RPMI7951 (cell line): ENCODE data around the gene ZDHHC14. TPM values are rescaled to one million over a fixed set of nuclear protein-coding genes. Genes with fewer than 3 reads are reported as not detected.
"Not testable (repeated sequence)": the region's sequence is repeated elsewhere in the genome, so short reads cannot be mapped to it uniquely, and the experiment has no call there.

Source experiments
- DNase-seq: peaks from one replicate; pipeline ENCODE4 v3.0.0-alpha.2; 2012; ENCODE audit warnings: low read depth
- total RNA-seq: library from RNA; depleted of rRNA; stranded (reverse); fragments of >200 nt; shearing (Covaris generic); gene quantifications from 2 replicates; pipeline ENCODE4 v1.2.3, GENCODE V29; 2014

ZDHHC14 gene
- total RNA-seq, 1 experiment from 2014 or later, result 1.8 TPM

GRCh38 chr6:157551041-157551832 lies 170.2 kb downstream of the ZDHHC14 start:
- no peak for DNase-seq

GRCh38 chr6:157552081-157552747 lies 171.2 kb downstream of the ZDHHC14 start:
- no peak for DNase-seq

- no peak for DNase-seq
Measured at GRCh38 chr6:157552820-157553485, 172.0 kb downstream of the ZDHHC14 start.

DNA sequence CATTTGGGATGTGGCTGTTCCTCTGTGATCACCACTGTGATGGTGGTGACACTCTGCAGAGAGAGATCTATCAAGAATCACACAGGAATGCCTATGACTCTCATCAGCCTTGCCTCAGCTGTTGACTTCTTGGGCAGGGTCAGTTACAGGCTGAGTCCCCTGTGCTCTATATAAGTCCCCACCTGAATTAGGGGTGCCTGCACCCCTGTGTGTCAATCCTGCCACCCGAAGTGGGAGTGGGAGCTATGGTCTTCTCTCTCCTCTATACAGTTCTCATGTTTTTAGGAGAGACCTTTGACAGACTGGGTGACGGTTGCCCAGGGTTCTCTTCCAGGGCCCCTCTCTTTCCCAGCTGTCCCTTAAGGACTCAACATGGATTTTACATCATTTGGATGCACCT lies 173.8 kb downstream of the ZDHHC14 start:
- DNase-seq, result no peak

DNA sequence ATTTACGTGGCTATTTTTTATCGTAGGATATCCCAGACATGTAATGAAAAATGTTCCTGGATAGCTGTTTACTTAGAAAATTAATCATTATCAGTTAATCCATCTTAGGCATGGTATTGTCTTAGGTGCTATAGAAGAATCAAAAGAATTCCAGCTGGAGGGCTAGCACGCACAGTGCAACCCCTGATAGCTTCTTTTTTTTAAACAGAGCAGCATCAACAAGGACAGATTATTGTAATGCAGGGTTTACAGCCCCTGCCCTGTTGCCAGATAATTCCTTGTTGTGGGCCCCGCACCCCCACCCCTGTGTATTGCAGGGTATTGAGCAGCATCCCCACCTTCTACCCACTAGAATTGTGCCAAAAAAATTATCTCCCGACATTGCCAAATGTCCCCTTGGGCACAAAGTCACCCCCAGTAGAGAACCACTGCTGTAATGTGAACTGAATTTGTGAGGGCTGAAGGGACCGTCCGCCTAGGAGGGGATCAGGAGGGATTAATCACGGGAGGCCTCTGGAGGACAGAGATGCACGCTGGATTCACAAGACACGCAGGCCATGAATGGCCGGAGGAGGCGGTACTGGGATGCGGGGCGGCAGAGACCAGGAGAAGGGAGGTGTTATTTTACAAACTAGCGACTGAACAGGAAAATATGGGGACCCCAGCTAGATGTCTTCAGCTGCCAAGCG lies 174.6 kb downstream of the ZDHHC14 start:
- no peak for DNase-seq

DNA sequence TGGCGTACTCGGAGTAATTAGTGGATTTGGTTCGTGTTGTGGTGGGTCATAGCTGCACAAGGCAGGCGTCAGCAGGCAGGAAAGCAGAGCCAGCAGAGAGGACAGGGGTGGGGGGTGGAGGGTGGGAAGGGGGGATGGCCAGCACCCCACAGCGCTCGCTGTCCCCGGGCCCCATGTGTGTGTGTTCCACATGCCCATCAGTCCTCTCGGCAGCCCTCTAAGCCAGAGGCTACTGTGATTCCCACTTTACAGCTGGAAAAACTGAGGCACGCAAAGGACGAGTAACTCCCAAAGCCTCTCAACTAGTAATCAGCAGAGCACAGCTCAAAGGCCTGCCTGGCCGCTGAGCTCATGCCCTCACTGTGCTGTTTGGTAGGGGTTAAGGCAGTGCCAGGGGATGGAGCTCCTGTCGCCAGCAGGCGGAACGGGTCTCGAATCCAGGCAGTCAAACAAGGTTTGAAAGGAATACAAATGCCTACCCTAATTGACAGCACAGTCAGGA lies 175.2 kb downstream of the ZDHHC14 start:
- DNase-seq, result no peak

DNA sequence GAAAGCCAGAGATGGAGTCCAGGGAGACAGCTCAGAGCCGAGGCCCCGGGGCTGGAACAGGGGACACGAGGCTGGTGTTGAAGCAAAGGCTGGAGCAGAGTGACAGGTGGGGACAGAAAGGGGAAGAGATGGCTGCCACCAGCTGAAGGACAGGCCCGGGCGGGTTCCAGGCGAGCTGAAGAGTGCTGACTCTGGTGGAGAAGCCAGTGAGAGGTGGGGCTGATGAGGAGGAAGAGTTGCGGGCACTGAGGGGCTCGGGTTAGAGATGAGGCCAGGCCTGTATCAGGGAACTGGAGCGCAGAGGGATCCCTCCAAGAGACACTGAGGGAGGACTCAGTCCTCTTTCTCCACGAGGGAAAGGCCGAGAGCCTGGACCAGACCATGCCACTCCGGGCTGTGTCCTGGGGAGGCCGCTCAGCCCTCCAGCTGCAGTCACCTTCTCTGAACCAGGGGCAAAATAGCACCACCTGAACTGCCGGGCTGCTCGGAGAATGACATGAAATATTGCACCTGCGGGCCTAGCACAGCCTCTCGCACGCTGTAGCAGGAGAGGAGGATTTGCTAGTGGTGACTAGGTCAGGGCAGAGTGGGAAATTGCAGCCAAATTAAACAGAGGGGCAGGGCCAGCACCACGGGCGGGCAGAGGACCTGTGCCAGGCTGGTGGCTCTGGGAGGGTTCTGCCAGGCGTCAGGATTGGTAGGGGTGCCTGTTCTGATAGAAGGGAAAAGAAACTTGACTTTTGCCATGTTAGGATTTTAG lies 175.9 kb downstream of the ZDHHC14 start:
- no peak for DNase-seq

- DNase-seq, result no peak
Measured at GRCh38 chr6:157557559-157557958, 176.6 kb downstream of the ZDHHC14 start.

DNA sequence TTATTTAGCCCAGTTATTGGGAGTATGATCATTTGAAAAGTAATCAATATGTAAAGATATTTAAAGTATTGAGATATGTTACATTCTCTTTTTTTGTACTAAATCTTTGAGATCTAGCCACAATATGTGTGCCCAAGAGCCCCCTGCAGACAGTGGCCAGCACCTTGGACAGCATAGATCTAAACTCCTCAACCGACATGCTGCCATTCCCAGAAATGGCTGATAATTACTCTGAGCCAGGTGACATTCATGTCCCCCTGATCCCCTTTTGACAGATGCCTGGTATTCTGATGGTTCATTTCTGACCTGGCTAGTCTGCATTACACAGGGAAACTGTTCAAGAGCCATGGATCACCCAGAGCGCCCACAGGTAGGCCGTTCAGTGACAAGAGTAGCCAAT lies 177.1 kb downstream of the ZDHHC14 start:
- no peak for DNase-seq

- DNase-seq, result no peak
Measured at GRCh38 chr6:157558487-157559200, 177.7 kb downstream of the ZDHHC14 start.

DNA sequence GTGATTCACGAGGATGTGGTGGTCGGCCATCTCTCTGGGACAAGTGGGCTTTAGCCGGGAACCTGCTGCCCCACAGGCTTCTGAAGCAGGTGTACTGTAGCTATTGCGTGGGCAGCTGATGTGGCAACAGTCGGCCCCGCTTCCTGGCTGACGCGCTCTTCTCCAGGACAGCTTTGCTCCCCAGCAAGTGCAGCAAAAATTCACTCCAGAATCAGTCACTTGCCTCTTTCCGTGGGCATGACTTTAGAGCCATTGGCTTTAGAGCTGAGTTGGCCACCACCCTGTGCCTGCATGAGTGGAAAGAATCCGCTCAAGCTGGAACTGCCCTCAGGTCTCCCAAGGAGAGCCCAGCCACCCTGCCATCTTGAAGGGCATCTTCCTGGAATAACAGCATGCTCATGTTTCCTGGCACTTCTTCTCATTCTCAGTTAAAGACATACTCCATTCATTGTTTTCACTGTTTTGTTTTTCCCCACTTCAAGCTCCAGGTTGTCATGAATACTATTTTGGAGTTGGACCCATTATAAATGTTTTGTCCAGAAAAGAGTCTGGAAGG lies 178.3 kb downstream of the ZDHHC14 start:
- DNase-seq, result no peak

DNA sequence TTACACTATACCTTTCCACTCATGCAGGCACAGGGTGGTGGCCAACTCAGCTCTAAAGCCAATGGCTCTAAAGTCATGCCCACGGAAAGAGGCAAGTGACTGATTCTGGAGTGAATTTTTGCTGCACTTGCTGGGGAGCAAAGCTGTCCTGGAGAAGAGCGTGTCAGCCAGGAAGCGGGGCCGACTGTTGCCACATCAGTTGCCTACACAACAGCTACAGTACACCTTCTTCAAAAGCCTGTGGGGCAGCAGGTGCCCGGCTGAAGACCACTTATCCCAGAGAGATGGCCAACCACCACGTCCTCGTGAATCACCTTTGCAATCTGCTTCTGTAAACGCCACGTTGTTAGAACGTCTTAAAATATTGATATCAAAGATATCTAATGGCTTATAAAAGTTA lies 179.1 kb downstream of the ZDHHC14 start:
- DNase-seq, result not testable (repeated sequence)

- no peak for DNase-seq
Measured at GRCh38 chr6:157560691-157561413, 179.9 kb downstream of the ZDHHC14 start.

DNA sequence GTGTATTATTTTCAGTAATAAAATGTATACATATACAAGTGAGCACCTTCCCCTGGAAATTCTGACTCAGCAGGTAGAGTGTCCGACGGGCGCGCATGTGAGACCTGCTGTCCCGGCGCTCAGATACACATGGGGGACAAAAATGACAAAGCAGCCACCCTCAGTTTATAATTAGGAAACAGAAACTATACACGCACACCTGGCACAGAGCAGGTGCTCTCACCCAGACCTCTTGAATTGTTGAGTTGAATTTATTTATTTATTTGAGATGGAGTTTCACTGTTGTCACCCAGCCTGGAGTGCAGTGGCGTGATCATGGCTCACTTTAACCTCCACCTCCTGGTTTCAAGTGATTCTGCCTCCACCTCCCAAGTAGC lies 180.4 kb downstream of the ZDHHC14 start:
- DNase-seq, result no peak

DNA sequence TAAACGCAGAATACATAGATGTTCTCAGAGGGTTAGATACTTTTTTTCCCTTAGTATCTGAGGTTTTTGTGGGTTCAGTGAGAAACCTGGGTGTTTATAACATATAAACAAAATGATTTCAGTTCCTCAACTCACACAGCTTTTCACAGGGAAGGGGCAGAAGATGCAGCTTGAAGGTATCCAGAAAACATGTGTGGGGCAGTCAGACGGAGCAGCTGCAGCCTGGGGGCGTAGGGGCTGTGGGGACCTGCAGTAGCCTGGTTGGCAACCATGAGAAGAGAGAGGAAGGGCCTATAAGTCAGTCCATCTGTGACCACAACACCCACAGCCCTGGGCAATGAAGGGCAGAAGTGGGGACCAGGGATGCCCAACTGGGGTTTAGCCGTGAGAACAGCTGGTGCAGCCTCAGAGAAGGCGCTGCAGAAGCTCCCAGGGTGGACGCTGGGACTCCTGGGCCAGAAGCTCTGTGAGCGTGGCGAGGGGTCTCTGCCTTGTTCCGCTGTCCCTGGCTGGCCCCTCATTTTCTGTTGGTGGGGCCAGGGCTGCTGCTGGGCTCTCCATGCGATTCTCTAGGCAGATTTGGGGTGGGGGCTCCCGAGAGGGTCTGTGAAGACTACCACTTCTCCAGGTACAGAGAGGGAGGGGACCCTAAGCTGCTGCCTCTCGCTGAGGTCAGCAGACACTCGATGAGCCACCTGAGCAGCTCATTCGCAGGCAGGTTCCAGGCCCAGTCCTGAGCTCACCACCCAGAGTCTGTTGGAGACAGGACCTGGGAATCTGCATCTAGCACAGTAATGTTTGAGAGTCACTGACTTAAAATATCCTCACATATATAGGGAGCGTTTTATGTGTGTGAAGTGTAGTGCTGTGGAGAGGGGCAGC lies 181.2 kb downstream of the ZDHHC14 start:
- DNase-seq, result no peak

GRCh38 chr6:157562997-157563396 lies 182.0 kb downstream of the ZDHHC14 start:
- no peak for DNase-seq

DNA sequence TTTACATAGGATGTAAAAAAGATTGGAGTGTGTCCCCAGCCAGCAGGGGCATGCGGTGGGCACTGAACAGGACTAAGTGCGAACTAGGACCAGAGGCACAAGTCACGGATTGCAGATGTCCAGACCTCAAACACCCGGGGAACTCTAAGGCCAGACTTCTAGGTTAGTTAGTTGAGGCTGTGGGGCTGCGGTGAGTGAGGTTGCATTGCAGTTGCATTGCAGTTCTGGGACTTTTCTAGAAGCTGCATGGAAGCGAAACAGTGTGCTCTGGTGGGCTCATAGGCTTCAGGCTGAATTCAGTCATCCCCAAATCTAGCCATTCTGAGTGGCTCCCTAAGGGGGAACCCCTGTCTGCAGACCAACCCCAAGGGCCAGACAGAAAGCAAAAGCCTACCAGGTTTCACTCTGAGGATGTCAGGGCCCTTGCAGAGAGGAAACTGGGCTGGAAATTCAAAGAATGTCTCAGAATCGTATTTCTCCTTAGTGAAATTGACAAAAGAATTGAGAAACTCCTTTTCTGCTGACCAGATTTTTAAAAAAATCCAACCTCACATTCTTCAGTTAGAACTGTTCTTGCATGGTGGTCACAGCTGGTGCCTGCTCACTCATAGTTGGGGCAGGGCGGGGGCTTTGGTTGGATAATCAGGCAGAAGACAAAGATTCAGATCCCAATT lies 182.8 kb downstream of the ZDHHC14 start:
- DNase-seq, result no peak

- DNase-seq, result no peak
Measured at GRCh38 chr6:157568702-157569101, 187.7 kb downstream of the ZDHHC14 start.
